ENCODE measurements around the gene SGCB. TPM values are rescaled to one million over a fixed set of nuclear protein-coding genes. Genes with fewer than 3 reads are reported as not detected.

The SGCB gene, protein sequence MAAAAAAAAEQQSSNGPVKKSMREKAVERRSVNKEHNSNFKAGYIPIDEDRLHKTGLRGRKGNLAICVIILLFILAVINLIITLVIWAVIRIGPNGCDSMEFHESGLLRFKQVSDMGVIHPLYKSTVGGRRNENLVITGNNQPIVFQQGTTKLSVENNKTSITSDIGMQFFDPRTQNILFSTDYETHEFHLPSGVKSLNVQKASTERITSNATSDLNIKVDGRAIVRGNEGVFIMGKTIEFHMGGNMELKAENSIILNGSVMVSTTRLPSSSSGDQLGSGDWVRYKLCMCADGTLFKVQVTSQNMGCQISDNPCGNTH
- total RNA-seq, result 25.5 and 34.4 TPM in 2 replicates

DNA sequence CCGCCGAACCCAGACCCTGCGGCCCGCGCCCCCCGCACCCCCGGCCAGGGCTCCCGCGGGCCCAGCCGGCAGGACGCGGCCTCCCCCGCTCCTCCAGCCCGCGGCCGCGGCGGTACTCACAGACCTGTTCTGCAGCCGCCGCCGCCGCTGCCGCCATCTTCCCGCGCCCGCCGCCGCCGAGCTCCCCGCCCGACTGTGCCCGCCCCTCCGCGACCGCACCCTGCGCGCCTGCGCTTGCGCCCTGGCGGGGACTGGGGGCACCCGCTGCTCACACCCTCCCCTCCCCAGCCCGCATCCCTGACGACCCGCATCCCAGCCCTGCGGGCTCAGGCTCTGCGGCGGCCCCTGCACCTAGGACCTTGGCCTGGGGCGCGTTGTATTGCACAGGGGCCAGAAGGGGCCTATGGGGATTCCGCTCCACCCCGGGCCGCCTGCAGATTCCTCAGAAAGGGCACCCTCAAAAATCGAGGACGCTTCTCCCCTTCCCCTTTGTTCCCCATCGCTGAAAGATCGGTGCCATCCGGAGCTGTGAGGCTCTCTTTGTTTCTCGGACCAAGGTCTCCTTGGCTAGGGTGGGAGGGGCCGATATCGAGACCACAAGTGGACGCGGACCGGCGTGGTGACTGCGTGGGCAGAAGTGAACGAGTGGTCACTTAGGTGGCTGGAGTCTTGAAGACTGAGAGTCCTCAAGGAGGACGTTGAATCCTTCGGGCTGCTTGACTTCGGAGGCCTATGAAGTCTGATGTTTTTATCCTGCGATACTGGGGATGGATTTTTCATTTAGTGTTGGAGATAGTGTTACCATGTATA is at the start of gene SGCB:
SGCB (minus strand) TSS at position 197 of the 810 bp plus-strand sequence; CDS start at position 157, 40 bp downstream.

GRCh38 chr4:52051213-52051614 is 13.1 kb upstream of the SGCB start, which contains the start of gene SPATA18:
TSS of gene SPATA18 (plus strand) at chr4:52051304. CDS start at chr4:52051705, 401 bp downstream.

GRCh38 chr4:52019936-52020657 is 18.0 kb downstream of the SGCB start, which contains the start of gene LRRC66:
TSS of gene LRRC66 (minus strand) at chr4:52020363. CDS start at chr4:52017613, 2,750 bp downstream.

Other genes with a start within 250 kb of the SGCB start
- 35.6 and 40.5 TPM in 2 replicates for gene DCUN1D4, start 195.1 kb downstream of the SGCB start, total RNA-seq
- 0.36 and 0.38 TPM in 2 replicates for gene LRRC66, start 17.9 kb downstream of the SGCB start, total RNA-seq
- 6.7 and 9.5 TPM in 2 replicates for gene SPATA18, start 13.0 kb upstream of the SGCB start, total RNA-seq